Type B pancreatic cell (in vitro differentiated cells): ENCODE measurements around the gene PHACTR1. TPM values are rescaled to one million over a fixed set of nuclear protein-coding genes. Genes with fewer than 3 reads are reported as not detected.

ENCODE experiments used
- DNase-seq: peaks from one replicate; pipeline ENCODE4 v3.0.0; 2021; ENCODE audit warnings: mixed read lengths; ENCODE audit not compliant: unreplicated experiment; ENCODE audit errors: extremely low spot score
- H3K27ac Mint-ChIP-seq: 2 replicates; pipeline ENCODE4 v1.8.0; 2021; ENCODE audit warnings: mild to moderate bottlenecking, mixed read lengths
- H3K27me3 Mint-ChIP-seq: 2 replicates; pipeline ENCODE4 v1.8.0; 2021; ENCODE audit warnings: mixed read lengths
- H3K36me3 Mint-ChIP-seq: 2 replicates; pipeline ENCODE4 v1.8.0; 2021; ENCODE audit warnings: mixed read lengths
- H3K4me1 Mint-ChIP-seq: one replicate; pipeline ENCODE4 v1.8.0; 2021; ENCODE audit warnings: mixed read lengths; ENCODE audit not compliant: unreplicated experiment
- H3K4me3 Mint-ChIP-seq: 2 replicates; pipeline ENCODE4 v1.8.0; 2021; ENCODE audit warnings: mild to moderate bottlenecking, mixed read lengths
- H3K9me3 Mint-ChIP-seq: 2 replicates; pipeline ENCODE4 v1.8.0; 2021; ENCODE audit warnings: mixed read lengths
- CTCF ChIP-seq: fragments of 200-600 bp; sonication (generic); conservative IDR thresholded peaks from 2 replicates; pipeline ENCODE4 v1.5.0; 2021; ENCODE audit warnings: antibody characterized with exemption, mild to moderate bottlenecking
- total RNA-seq: library from RNA; stranded (reverse); gene quantifications from 2 replicates; pipeline ENCODE4 v1.2.1, GENCODE V29; 2021; ENCODE audit warnings: low replicate concordance

PHACTR1 gene
- total RNA-seq, 1 donor from 2014 or later = 12.3 TPM

DNA sequence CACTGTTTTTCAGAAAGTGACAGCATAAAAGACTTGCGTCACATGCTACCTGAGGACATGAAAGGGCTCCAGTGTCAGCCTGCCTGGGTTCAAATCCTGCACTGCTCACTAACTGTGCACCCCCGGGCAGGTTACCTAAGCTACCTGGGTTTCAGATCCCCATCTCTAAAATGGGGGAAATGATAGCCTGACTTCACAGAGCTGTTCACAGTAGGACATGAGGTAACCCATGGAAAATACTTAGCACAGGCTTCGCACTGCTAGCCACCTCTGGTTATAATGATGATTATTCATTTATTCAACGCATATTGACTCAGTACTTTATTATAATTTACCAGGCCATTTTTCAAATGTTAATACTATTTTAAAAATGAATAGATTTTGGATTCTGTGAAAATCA lies 588.7 kb downstream of the PHACTR1 start:
- Mint-ChIP-seq H3K4me1 (peaks cover 11% of the 10 kb centered on the region), H3K27me3 (no peaks in the 10 kb centered on the region), H3K9me3 (no peaks in the 10 kb centered on the region), H3K4me3 (no peak overlapping the region), H3K27ac (no peak overlapping the region), H3K36me3 (peaks cover 42% of the 10 kb centered on the region)
- no peak for TF ChIP-seq CTCF
- no peak for DNase-seq

DNA sequence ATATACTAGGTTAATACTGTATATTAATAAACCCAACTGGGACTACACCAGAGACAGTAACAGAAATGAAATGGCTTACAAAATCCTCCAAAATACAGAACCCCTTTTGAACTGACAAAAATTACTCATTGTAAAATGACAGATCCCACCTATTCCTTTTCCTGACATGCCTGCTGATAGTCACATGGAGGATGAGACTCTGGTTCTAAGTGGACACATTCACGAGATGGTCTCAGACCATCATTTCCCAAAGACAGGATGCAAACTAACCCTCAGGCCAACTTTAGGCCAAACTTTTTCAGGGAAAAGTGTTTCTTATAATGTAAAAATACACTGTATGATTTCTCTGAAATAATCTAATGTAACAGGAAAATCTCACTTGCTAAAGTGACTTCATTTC lies 589.2 kb downstream of the PHACTR1 start:
- Mint-ChIP-seq H3K4me1 (peaks cover 11% of the 10 kb centered on the region), H3K36me3 (peaks cover 40% of the 10 kb centered on the region), H3K9me3 (no peaks in the 10 kb centered on the region), H3K27ac (no peak overlapping the region), H3K27me3 (no peaks in the 10 kb centered on the region), H3K4me3 (no peak overlapping the region)
- no peak for DNase-seq
- no peak for TF ChIP-seq CTCF

DNA sequence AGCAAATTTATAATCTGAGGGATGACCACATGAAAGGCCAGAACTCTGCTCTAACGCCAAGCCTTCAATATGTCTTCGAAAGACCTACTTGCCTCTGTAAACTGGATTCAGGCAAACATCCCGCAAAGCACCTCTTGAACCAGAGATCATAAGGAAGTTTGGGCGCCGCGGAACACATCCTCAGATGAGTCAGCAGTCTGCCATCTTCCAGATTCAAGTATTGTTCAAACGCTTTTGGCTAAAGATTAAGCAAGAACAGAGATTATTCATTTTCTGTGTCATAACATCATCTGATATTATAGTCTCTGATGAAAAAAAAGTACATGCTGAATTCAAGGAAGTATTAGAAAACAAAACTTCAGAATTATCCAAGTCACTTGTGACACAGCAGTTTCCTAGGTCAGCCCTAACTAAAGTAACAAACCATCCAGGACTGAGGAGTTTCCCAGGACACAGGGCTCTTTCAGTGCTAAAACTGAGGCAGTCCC lies 591.0 kb downstream of the PHACTR1 start:
- no peak for DNase-seq
- no peak for TF ChIP-seq CTCF
- Mint-ChIP-seq H3K4me3 (no peak overlapping the region), H3K27me3 (no peaks in the 10 kb centered on the region), H3K9me3 (no peaks in the 10 kb centered on the region), H3K27ac (no peak overlapping the region), H3K4me1 (peaks cover 11% of the 10 kb centered on the region), H3K36me3 (peaks cover 43% of the 10 kb centered on the region)

DNA sequence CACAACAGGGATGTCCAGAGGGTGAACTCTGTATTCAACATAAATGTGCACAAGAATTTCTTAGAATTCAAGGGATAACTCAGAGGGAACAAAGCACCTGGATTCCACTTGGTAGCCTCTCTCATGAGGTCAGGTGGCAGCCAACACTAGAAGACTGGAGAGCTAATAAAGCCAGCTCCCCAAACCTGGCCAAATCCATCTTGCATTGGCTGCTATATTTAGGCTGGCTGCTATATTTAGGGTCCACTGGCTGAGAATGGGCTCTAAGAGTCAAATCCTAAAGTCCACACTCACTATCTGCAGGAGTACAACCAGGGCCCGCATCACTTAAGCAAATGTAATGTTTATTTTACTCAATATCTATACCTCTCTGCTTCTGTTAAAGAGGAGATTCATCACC lies 591.8 kb downstream of the PHACTR1 start:
- Mint-ChIP-seq H3K27ac (no peak overlapping the region), H3K4me1 (peaks cover 4% of the 10 kb centered on the region), H3K36me3 (peaks cover 39% of the 10 kb centered on the region), H3K4me3 (no peak overlapping the region), H3K27me3 (no peaks in the 10 kb centered on the region), H3K9me3 (no peaks in the 10 kb centered on the region)
- no peak for DNase-seq
- TF ChIP-seq CTCF = no peak

DNA sequence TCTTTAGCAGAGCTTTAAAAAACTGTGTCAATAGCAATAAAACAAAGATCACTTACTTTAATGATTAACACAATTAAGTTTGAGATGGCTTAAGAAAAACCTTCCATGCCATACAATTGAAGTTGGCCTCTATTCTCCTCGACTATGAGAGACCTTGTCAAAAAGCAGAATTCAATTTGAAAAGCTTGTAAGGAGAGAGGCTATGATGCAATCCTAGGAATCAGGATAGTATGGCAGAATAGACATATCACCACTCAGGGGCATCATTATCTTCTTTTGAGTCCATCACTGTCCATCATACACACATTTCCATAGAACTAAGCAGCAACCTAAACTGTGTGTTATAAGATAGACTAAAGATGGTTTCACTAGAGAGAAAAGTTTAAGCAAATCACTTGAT lies 594.6 kb downstream of the PHACTR1 start:
- H3K4me3 Mint-ChIP-seq = no peak overlapping the region
- H3K9me3 Mint-ChIP-seq = no peaks in the 10 kb centered on the region
- peaks cover 48% of the 10 kb centered on the region for H3K36me3 Mint-ChIP-seq
- H3K4me1 Mint-ChIP-seq = no peaks in the 10 kb centered on the region
- no peak for TF ChIP-seq CTCF
- DNase-seq = no peak
- H3K27ac Mint-ChIP-seq = no peak overlapping the region
- H3K27me3 Mint-ChIP-seq = no peaks in the 10 kb centered on the region

- Mint-ChIP-seq H3K4me3 (no peak overlapping the region), H3K27me3 (no peaks in the 10 kb centered on the region), H3K4me1 (no peaks in the 10 kb centered on the region), H3K9me3 (no peaks in the 10 kb centered on the region), H3K27ac (no peak overlapping the region), H3K36me3 (peaks cover 51% of the 10 kb centered on the region)
- no peak for TF ChIP-seq CTCF
- no peak for DNase-seq
Observed at GRCh38 chr6:13314806-13315205, 598.2 kb downstream of the PHACTR1 start.
